Measurements from ENCODE around the gene GRXCR1. TPM values are rescaled to one million over a fixed set of nuclear protein-coding genes. Genes with fewer than 3 reads are reported as not detected.

GRXCR1 gene
- total RNA-seq, 2 experiments from 2014 or later = not detected

GRCh38 chr4:42923431-42923830 lies 30.9 kb downstream of the GRXCR1 start:
- DNase-seq = no peak
- CTCF ChIA-PET = no interaction called here
- no peaks in the 10 kb centered on the region for H3K4me1 Mint-ChIP-seq (ENCODE audit: low read depth)
- H3K36me3 Mint-ChIP-seq (ENCODE audit: low read depth) = no peaks in the 10 kb centered on the region
- intact Hi-C loops (cut with micrococcal nuclease) = no loop called here
- no peak overlapping the region for H3K4me3 Mint-ChIP-seq
- no peaks in the 10 kb centered on the region for H3K9me3 Mint-ChIP-seq
- ATAC-seq = no peak
- no peak overlapping the region for H3K27ac Mint-ChIP-seq
- POLR2A ChIA-PET = no interaction called here
- peaks cover 4% of the 10 kb centered on the region for H3K27me3 Mint-ChIP-seq
- no peak for TF ChIP-seq CTCF (IDR thresholded peaks at IDR 0.05)

- no peak for DNase-seq
- ChIA-PET POLR2A (no interaction called here), CTCF (no interaction called here)
- intact Hi-C loops (cut with micrococcal nuclease) = no loop called here
- no peak overlapping the region for H3K27ac Mint-ChIP-seq
- H3K4me1 Mint-ChIP-seq (ENCODE audit: low read depth) = no peaks in the 10 kb centered on the region
- H3K36me3 Mint-ChIP-seq (ENCODE audit: low read depth) = no peaks in the 10 kb centered on the region
- no peak overlapping the region for H3K4me3 Mint-ChIP-seq
- no peak for TF ChIP-seq CTCF (IDR thresholded peaks at IDR 0.05)
- H3K9me3 Mint-ChIP-seq = no peaks in the 10 kb centered on the region
- peaks cover 4% of the 10 kb centered on the region for H3K27me3 Mint-ChIP-seq
- ATAC-seq = no peak
Measured at GRCh38 chr4:42925921-42926320, 33.4 kb downstream of the GRXCR1 start.

GRCh38 chr4:42927946-42928345 lies 35.4 kb downstream of the GRXCR1 start:
- ATAC-seq (no peak), DNase-seq (no peak)
- TF ChIP-seq CTCF (IDR thresholded peaks at IDR 0.05) = no peak
- Mint-ChIP-seq H3K27ac (no peak overlapping the region), H3K36me3 (ENCODE audit: low read depth) (no peaks in the 10 kb centered on the region), H3K9me3 (no peaks in the 10 kb centered on the region), H3K4me3 (no peak overlapping the region), H3K27me3 (peaks cover 6% of the 10 kb centered on the region), H3K4me1 (ENCODE audit: low read depth) (no peaks in the 10 kb centered on the region)
- ChIA-PET CTCF (no interaction called here), POLR2A (no interaction called here)
- intact Hi-C loops (cut with micrococcal nuclease) = no loop called here

GRCh38 chr4:42928582-42928981 lies 36.1 kb downstream of the GRXCR1 start:
- DNase-seq (no peak), ATAC-seq (no peak)
- intact Hi-C loops (cut with micrococcal nuclease) = no loop called here
- ChIA-PET POLR2A (no interaction called here), CTCF (no interaction called here)
- no peak for TF ChIP-seq CTCF (IDR thresholded peaks at IDR 0.05)
- Mint-ChIP-seq H3K4me1 (ENCODE audit: low read depth) (no peaks in the 10 kb centered on the region), H3K9me3 (no peaks in the 10 kb centered on the region), H3K27ac (no peak overlapping the region), H3K4me3 (no peak overlapping the region), H3K36me3 (ENCODE audit: low read depth) (no peaks in the 10 kb centered on the region), H3K27me3 (peaks cover 4% of the 10 kb centered on the region)

GRCh38 chr4:42942216-42942615 lies 49.7 kb downstream of the GRXCR1 start:
- no peak overlapping the region for H3K27ac Mint-ChIP-seq
- no peak for DNase-seq
- ChIA-PET CTCF (no interaction called here), POLR2A (no interaction called here)
- H3K27me3 Mint-ChIP-seq = peaks cover 6% of the 10 kb centered on the region
- TF ChIP-seq CTCF (IDR thresholded peaks at IDR 0.05) = no peak
- H3K9me3 Mint-ChIP-seq = no peaks in the 10 kb centered on the region
- H3K36me3 Mint-ChIP-seq (ENCODE audit: low read depth) = no peaks in the 10 kb centered on the region
- no peaks in the 10 kb centered on the region for H3K4me1 Mint-ChIP-seq (ENCODE audit: low read depth)
- intact Hi-C loops (cut with micrococcal nuclease) = no loop called here
- ATAC-seq = no peak
- H3K4me3 Mint-ChIP-seq = no peak overlapping the region
